22Rv1 (cell line): ENCODE results near the gene LRCH3.

Experiments
- H3K27ac ChIP-seq: fragments of 450-650 bp; 2 replicates; pipeline ENCODE4 v1.5.1; 2017
- ZFX ChIP-seq: fragments of 450-650 bp; IDR thresholded peaks from 2 replicates; pipeline ENCODE4 v1.6.1; 2017; ENCODE audit warnings: antibody characterized with exemption, borderline replicate concordance
- TF ChIP-seq, protein P1 (sequence below): fragments of 450-650 bp; IDR thresholded peaks from 2 replicates; pipeline ENCODE4 v1.5.1; 2017; ENCODE audit warnings: mild to moderate bottlenecking

The LRCH3 gene

DNA sequence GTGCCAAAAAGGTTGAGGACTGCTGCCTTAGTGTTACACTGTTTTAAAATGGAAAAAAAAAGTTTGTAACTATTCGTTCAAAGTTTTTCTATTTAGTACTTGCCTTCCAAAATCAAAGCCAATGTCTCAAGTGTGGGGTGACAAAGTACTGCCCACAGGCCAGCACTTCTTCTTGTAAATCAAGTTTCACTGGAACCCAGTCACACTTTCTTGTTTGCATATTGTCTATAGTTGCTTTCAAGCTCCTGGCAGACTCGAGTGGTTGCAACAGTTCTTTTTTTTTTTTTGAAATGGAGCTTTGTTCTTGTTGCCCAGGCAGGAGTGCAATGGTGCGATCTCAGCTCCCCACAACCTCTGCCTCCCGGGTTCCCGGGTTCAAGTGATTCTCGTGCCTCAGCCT is 83.6 kb downstream of the LRCH3 start:
- TF ChIP-seq ZFX = no peak
- TF ChIP-seq, protein P1, sequence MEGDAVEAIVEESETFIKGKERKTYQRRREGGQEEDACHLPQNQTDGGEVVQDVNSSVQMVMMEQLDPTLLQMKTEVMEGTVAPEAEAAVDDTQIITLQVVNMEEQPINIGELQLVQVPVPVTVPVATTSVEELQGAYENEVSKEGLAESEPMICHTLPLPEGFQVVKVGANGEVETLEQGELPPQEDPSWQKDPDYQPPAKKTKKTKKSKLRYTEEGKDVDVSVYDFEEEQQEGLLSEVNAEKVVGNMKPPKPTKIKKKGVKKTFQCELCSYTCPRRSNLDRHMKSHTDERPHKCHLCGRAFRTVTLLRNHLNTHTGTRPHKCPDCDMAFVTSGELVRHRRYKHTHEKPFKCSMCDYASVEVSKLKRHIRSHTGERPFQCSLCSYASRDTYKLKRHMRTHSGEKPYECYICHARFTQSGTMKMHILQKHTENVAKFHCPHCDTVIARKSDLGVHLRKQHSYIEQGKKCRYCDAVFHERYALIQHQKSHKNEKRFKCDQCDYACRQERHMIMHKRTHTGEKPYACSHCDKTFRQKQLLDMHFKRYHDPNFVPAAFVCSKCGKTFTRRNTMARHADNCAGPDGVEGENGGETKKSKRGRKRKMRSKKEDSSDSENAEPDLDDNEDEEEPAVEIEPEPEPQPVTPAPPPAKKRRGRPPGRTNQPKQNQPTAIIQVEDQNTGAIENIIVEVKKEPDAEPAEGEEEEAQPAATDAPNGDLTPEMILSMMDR = no peak
- no peak overlapping the region for H3K27ac ChIP-seq

DNA sequence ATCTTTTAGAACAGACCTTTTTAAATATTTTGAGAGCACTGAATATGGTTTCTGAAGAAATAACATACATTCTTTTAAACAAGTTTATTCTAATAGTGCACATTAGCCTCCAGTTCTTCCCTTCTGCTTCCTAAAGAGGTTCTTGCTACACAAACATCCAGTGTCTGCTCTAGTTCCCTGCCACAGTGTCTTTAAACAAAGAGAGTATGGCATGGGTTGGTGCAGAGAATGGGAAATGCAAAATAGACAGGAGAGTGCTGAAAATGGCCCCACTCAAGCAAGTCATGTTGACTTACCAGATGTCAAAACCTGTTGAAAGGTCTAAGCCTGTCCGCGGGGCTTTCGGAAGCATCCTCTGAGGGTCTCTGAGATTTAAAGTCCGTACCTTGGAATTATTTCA is 86.8 kb downstream of the LRCH3 start:
- no peak overlapping the region for H3K27ac ChIP-seq
- no peak for TF ChIP-seq ZFX
- TF ChIP-seq, protein P1 = no peak

DNA sequence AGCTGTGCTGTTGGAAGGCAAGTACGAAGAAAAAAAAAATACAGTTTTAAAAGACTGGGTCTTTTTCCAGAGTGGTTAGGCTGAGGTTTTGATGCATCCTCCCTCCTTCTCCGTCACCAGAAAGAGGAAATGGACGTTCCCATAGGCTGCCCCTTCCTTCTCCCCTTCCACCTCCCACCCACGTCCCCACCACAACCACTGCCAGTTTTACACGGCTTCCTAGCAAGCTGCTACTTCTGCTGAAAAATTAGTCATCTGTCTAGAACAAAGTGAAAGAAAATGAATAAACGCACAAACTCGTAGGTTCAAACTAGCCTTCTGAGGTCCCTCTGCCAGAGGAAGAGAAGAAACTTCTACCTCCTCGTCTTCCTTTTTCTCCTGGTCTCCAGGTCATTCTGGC is 87.4 kb downstream of the LRCH3 start:
- TF ChIP-seq, protein P1 = no peak
- TF ChIP-seq ZFX = no peak
- no peak overlapping the region for H3K27ac ChIP-seq

DNA sequence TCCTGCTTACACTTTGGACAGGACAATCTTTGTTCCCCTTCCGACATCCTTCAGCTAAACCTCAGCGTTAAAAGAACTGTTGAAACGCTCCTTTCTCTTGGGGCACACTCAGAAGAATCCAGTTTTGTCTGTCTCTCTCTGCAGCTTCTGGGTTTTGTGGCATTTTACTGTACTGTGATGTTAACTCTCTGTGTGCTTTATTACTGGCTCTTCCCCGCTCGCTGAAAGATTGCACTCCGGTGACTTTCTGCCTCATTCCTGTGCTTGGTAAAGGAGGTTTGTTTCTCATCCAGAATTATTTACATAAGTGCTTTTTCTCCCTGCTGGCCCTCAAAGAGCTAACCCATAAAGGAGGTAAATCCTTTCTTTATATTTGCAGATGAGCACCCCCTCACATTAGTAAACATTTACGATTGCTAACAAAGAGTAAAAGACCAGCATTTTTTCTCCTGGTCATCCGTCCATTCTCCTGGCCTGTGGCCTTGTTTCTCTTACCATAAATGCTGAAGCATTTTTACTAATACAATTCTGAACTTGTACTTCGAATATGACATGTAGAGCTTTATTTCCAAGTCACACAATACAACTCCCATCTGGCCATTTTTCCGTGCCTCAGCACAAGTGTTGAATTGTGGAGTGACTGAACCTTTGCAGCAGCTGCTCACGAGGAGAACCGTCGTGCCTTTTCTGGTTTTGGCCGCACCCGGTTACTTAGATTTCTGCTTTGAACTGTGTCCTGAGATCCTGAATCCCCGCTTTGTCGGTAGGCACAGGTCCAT is 89.6 kb downstream of the LRCH3 start:
- TF ChIP-seq, protein P1 = no peak
- no peak for TF ChIP-seq ZFX
- no peak overlapping the region for H3K27ac ChIP-seq

DNA sequence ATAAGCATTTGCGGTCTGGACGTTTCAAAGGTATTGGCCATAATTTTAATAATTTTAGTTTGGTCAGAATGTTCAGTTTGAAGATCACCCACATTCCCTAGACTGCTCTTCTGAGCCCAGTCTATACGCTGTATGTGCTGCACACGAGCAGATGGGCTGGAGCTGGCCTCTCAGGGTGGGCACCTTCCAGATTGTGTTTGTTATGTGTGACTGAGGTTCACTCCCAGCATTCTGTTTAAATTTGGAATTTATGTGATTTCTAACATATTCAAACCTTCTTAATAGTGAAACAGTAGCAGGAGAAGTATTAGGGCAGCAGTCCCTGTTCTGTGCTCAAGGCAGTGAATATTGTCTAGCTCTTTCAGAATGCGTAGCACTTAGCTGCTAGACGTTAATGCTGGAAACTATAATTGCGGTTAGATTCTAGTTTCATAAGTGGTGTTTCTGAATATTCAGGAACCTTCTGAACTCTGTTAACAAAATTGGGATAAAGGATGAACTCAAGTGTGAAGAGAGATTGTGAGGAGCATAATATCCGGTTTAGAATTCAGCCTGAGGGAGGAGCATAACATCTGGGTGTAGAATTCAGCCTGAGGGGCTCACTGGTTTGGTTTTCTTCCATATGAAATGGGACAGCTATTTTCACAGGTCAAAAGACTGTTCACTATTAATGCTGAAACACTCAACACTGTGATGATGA is 90.4 kb downstream of the LRCH3 start:
- TF ChIP-seq ZFX = no peak
- no peak overlapping the region for H3K27ac ChIP-seq

DNA sequence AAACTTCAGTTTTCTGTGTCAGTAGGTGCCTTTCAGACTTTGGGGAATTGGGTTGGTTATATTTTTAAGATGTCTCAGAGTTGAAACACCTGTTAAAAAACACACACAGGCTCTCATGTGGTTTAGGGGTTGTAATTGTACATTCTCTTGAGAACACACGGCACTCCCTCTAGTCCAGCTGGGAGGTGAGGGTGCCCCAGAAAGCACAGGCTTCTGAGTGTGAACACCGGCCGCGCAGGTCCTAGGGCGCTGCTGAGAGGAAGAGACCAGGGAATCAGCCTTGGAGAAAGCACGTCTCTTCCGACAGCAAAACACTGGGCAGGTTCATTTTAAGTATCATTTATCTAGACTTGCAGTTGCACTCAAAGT is 90.9 kb downstream of the LRCH3 start:
- H3K27ac ChIP-seq = no peak overlapping the region
- no peak for TF ChIP-seq ZFX
- TF ChIP-seq, protein P1 = no peak

DNA sequence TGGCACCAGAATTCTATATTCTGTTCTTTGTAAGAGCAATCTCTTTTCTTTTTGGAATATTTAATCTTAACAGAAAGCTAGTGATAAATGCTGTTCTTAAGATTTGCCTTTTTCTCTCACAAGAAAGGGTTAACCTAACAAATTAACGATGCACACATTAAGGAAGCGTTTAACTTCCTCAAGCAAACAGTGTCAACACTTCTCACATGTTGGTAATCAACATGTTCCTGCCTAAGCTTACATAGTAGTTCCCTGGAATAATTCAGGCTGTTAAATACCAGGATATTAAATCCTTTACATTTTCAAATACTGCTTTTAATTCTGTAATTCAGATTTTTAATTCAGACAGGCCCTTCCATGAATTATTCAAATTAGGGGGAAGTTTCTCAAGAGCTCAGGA is 91.5 kb downstream of the LRCH3 start:
- no peak overlapping the region for H3K27ac ChIP-seq
- TF ChIP-seq, protein P1 = no peak
- TF ChIP-seq ZFX = no peak
